ENCODE results near the gene DOCK10.

DNA sequence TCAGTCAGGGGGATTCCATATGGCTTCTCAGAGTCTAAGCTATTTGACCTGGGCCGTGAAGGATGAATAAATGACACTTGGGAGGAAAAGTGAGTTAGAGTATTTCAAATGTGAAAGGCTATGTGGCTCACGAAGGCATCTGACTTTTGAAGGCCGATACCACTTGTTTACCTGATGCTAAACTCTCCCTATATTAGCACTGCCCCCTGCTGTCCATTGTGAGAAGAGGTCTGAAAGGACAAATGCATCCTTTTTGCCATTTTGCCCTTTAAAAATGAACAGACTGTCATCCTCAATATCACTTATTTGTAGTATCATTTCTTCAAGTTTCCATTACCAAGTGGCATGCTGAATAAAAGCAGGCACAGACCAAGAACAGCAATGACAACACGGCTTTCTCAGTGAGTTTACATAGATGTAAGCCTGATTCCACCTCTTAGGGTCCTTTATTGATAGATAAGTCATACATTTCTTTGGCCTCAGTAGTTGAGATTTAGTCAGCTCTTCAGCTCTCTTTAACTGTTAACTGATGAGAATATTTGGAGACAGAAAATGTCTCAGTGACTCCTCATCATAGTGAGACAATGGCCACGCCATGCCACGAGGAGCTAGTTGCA, 40.1 kb downstream of the DOCK10 start:
- TF ChIP-seq, protein P1, sequence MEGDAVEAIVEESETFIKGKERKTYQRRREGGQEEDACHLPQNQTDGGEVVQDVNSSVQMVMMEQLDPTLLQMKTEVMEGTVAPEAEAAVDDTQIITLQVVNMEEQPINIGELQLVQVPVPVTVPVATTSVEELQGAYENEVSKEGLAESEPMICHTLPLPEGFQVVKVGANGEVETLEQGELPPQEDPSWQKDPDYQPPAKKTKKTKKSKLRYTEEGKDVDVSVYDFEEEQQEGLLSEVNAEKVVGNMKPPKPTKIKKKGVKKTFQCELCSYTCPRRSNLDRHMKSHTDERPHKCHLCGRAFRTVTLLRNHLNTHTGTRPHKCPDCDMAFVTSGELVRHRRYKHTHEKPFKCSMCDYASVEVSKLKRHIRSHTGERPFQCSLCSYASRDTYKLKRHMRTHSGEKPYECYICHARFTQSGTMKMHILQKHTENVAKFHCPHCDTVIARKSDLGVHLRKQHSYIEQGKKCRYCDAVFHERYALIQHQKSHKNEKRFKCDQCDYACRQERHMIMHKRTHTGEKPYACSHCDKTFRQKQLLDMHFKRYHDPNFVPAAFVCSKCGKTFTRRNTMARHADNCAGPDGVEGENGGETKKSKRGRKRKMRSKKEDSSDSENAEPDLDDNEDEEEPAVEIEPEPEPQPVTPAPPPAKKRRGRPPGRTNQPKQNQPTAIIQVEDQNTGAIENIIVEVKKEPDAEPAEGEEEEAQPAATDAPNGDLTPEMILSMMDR (IDR thresholded peaks at IDR 0.05), result peak; percentile 67 to 82 (median 75)
- no peak for TF ChIP-seq POLR2AphosphoS5 (IDR thresholded peaks at IDR 0.05; ENCODE audit: insufficient read depth in 1 of 2, low read depth in 1 of 2)

All from vagina (tissue), 2 donors.